Measurements from ENCODE around the gene NFX1.
"Not testable (repeated sequence)": the region's sequence is repeated elsewhere in the genome, so short reads cannot be mapped to it uniquely, and the experiment has no call there.

Gene NFX1

GRCh38 chr9:33378121-33378795 lies 87.9 kb downstream of the NFX1 start:
- H3K4me3 ChIP-seq (ENCODE audit: low read depth, low read length) = no peak overlapping the region

GRCh38 chr9:33379666-33380389 lies 89.5 kb downstream of the NFX1 start:
- CTCF ChIA-PET = interaction anchor here (0.8 to 1.3 kb wide), 4 partner anchors 12 to 72 kb away, joined by 3 to 6 read pairs (median 3); no protein-coding TSS in a partner anchor
- DNase-seq (ENCODE audit: low read depth, low spot score) = no peak
- no peak for TF ChIP-seq CTCF (IDR thresholded peaks at IDR 0.05; ENCODE audit: insufficient read depth, low read length, missing control alignments)
- H3K4me3 ChIP-seq (ENCODE audit: low read depth, low read length) = no peak overlapping the region
- POLR2A ChIA-PET = no interaction called here

More at GRCh38 chr9:33378121-33378795, 87.9 kb downstream of the NFX1 start:
- no peak for DNase-seq (ENCODE audit: low read depth, low spot score)
- POLR2A ChIA-PET = no interaction called here
- CTCF ChIA-PET = no interaction called here
- TF ChIP-seq CTCF (IDR thresholded peaks at IDR 0.05; ENCODE audit: insufficient read depth, low read length, missing control alignments) = no peak

- DNase-seq (ENCODE audit: low read depth, low spot score) = no peak
- ChIA-PET POLR2A (no interaction called here), CTCF (interaction anchor here (0.9 to 2.3 kb wide), 6 partner anchors 8 to 340 kb away, joined by 3 to 8 read pairs (median 3); no protein-coding TSS in a partner anchor)
- H3K4me3 ChIP-seq (ENCODE audit: low read depth, low read length) = no peak overlapping the region
- TF ChIP-seq CTCF (IDR thresholded peaks at IDR 0.05; ENCODE audit: insufficient read depth, low read length, missing control alignments) = no peak
These were observed 90.2 kb downstream of the NFX1 start for GRCh38 chr9:33380390-33381094.

- no peak for TF ChIP-seq CTCF (IDR thresholded peaks at IDR 0.05; ENCODE audit: insufficient read depth, low read length, missing control alignments)
- H3K4me3 ChIP-seq (ENCODE audit: low read depth, low read length) = no peak overlapping the region
- DNase-seq (ENCODE audit: low read depth, low spot score) = no peak
- CTCF ChIA-PET = interaction anchor here (1.0 to 2.3 kb wide), 5 partner anchors 9 to 339 kb away, joined by 3 to 8 read pairs (median 3); no protein-coding TSS in a partner anchor
- POLR2A ChIA-PET = no interaction called here
These were observed 91.0 kb downstream of the NFX1 start for GRCh38 chr9:33381231-33381791.

- CTCF ChIA-PET = interaction anchor here (0.7 to 2.3 kb wide), 3 partner anchors 8 to 85 kb away, joined by 3 to 8 read pairs (median 5); no protein-coding TSS in a partner anchor
These were observed 92.1 kb downstream of the NFX1 start for GRCh38 chr9:33382397-33382796.

GRCh38 chr9:33383396-33383795 lies 93.1 kb downstream of the NFX1 start:
- H3K4me3 ChIP-seq (ENCODE audit: low read depth, low read length); DNase-seq (ENCODE audit: low read depth, low spot score); POLR2A ChIA-PET: not testable (repeated sequence)
- CTCF ChIA-PET = interaction anchor here (0.5 to 1.3 kb wide), 2 partner anchors 9 to 430 kb away, joined by 3 to 5 read pairs; no protein-coding TSS in a partner anchor

More at GRCh38 chr9:33382397-33382796, 92.1 kb downstream of the NFX1 start:
- POLR2A ChIA-PET = interaction anchor here (0.6 kb wide), 1 partner anchor 100 kb away, joined by 3 read pairs; no protein-coding TSS in a partner anchor
- DNase-seq (ENCODE audit: low read depth, low spot score); H3K4me3 ChIP-seq (ENCODE audit: low read depth, low read length): not testable (repeated sequence)

- H3K4me3 ChIP-seq (ENCODE audit: low read depth, low read length); DNase-seq (ENCODE audit: low read depth, low spot score); POLR2A ChIA-PET: not testable (repeated sequence)
- CTCF ChIA-PET = interaction anchor here (1.3 kb wide), 1 partner anchor 11 kb away, joined by 5 read pairs; no protein-coding TSS in a partner anchor
These were observed 95.2 kb downstream of the NFX1 start for GRCh38 chr9:33385536-33385935.

- H3K4me3 ChIP-seq (ENCODE audit: low read depth, low read length); POLR2A ChIA-PET; DNase-seq (ENCODE audit: low read depth, low spot score): not testable (repeated sequence)
- CTCF ChIA-PET = interaction anchor here (1.3 kb wide), 1 partner anchor 12 kb away, joined by 5 read pairs; no protein-coding TSS in a partner anchor
These were observed 95.8 kb downstream of the NFX1 start for GRCh38 chr9:33385979-33386640.

GRCh38 chr9:33386641-33386996 lies 96.3 kb downstream of the NFX1 start:
- POLR2A ChIA-PET; DNase-seq (ENCODE audit: low read depth, low spot score); H3K4me3 ChIP-seq (ENCODE audit: low read depth, low read length): not testable (repeated sequence)
- CTCF ChIA-PET = interaction anchor here (1.3 kb wide), 1 partner anchor 12 kb away, joined by 5 read pairs; no protein-coding TSS in a partner anchor

GRCh38 chr9:33386998-33387397 lies 96.7 kb downstream of the NFX1 start:
- H3K4me3 ChIP-seq (ENCODE audit: low read depth, low read length); DNase-seq (ENCODE audit: low read depth, low spot score); POLR2A ChIA-PET: not testable (repeated sequence)
- CTCF ChIA-PET = interaction anchor here (1.3 to 2.6 kb wide), 2 partner anchors 12 to 13 kb away, joined by 5 to 12 read pairs; no protein-coding TSS in a partner anchor
